H1 (cell line): ENCODE results near the gene MRTFB. TPM values are rescaled to one million over a fixed set of nuclear protein-coding genes. Genes with fewer than 3 reads are reported as not detected.

Source experiments
- CTCF ChIA-PET: fragments of 300-600 bp; sonication (Branson Sonifier 250); formaldehyde crosslinking; loops from one replicate; lab custom pipeline; 2021; ENCODE audit not compliant: partially characterized antibody; lab: Charles Lee
- POLR2A ChIA-PET: fragments of 300-600 bp; sonication (Branson Sonifier 250); formaldehyde crosslinking; loops from one replicate; lab custom pipeline; 2021; ENCODE audit warnings: inconsistent platforms; ENCODE audit not compliant: partially characterized antibody; lab: Charles Lee
- DNase-seq, 2 experiments: peaks; one replicate each; pipeline versions ENCODE4 v3.0.0 to v3.0.0-alpha.2; 2010 to 2022; ENCODE audit warnings: low spot score in 2 of 2, low read depth in 1 of 2, mixed read lengths in 1 of 2
- FAIRE-seq: peaks from 2 replicates; lab custom pipeline; 2011; peaks lifted over from hg19 to GRCh38; lab: Jason Lieb, UNC
- H2AFZ ChIP-seq: 2 replicates; pipeline ENCODE4 v1.8.1; 2012; ENCODE audit warnings: low read length, inconsistent platforms
- H2AK5ac ChIP-seq: 2 replicates; pipeline ENCODE4 v1.6.1; 2013; ENCODE audit warnings: low read depth, low read length
- H2BK120ac ChIP-seq: replicated peaks from 2 replicates; pipeline ENCODE3; 2013; ENCODE audit warnings: low read depth, low read length, inconsistent platforms
- H2BK12ac ChIP-seq: 2 replicates; pipeline ENCODE4 v1.6.1; 2013; ENCODE audit warnings: low read depth, low read length
- H2BK15ac ChIP-seq: 2 replicates; pipeline ENCODE4 v1.6.1; 2013; ENCODE audit warnings: low read length
- H2BK20ac ChIP-seq: 2 replicates; pipeline ENCODE4 v1.6.1; 2013; ENCODE audit warnings: low read length
- H2BK5ac ChIP-seq: 2 replicates; pipeline ENCODE4 v1.6.1; 2013; ENCODE audit warnings: low read depth, low read length
- H3K14ac ChIP-seq: 2 replicates; pipeline ENCODE4 v1.6.1; 2013; ENCODE audit warnings: inconsistent platforms; ENCODE audit not compliant: insufficient read length
- H3K18ac ChIP-seq: 2 replicates; pipeline ENCODE4 v1.6.1; 2013; ENCODE audit warnings: low read length; ENCODE audit errors: extremely low read depth
- H3K23ac ChIP-seq: 2 replicates; pipeline ENCODE4 v1.6.1; 2013; ENCODE audit warnings: inconsistent platforms; ENCODE audit not compliant: insufficient read length
- H3K23me2 ChIP-seq: 2 replicates; pipeline ENCODE4 v1.6.1; 2013; ENCODE audit warnings: low read depth, low read length
- H3K27ac ChIP-seq: 2 replicates; pipeline ENCODE4 v1.6.1; 2011; ENCODE audit warnings: low read depth, low read length, inconsistent platforms
- H3K27me3 ChIP-seq, 4 experiments: replicated peaks in 1 of 4; 1 replicate in 1 of 4; 2 replicates in 3 of 4; pipeline versions ENCODE4 v1.6.1 to v1.8.1; 2011 to 2013; ENCODE audit warnings: low read length in 3 of 4, mild to moderate bottlenecking in 3 of 4, inconsistent platforms in 2 of 4, mixed read lengths in 2 of 4, moderate library complexity in 1 of 4; ENCODE audit not compliant: control insufficient read depth in 3 of 4, insufficient read depth in 3 of 4; ENCODE audit errors: extremely low read depth in 1 of 4
- H3K36me3 ChIP-seq, 4 experiments: 2 replicates each; pipeline versions ENCODE4 v1.6.1 to v1.8.1; 2011 to 2013; ENCODE audit warnings: mild to moderate bottlenecking in 4 of 4, low read length in 3 of 4, moderate library complexity in 2 of 4, control low read depth in 1 of 4, inconsistent platforms in 1 of 4; ENCODE audit not compliant: insufficient read depth in 4 of 4, control insufficient read depth in 2 of 4
- H3K4ac ChIP-seq: replicated peaks from 2 replicates; pipeline ENCODE3; 2013; ENCODE audit warnings: low read length, low read depth, mixed read lengths, inconsistent platforms; ENCODE audit not compliant: insufficient read length
- H3K4me1 ChIP-seq, 4 experiments: replicated peaks in 1 of 4; 1 replicate in 1 of 4; 2 replicates in 3 of 4; pipeline versions ENCODE4 v1.6.1 to v1.8.1; 2011 to 2013; ENCODE audit warnings: low read length in 3 of 4, inconsistent platforms in 2 of 4, mixed read lengths in 1 of 4; ENCODE audit not compliant: insufficient read depth in 4 of 4, control insufficient read depth in 3 of 4
- H3K4me2 ChIP-seq, 2 experiments: 2 replicates each; pipeline versions ENCODE4 v1.6.1 to v1.8.1; 2011 to 2013; ENCODE audit warnings: low read depth in 2 of 2, low read length in 2 of 2, control low read depth in 1 of 2, inconsistent platforms in 1 of 2, mild to moderate bottlenecking in 1 of 2; ENCODE audit not compliant: insufficient read depth in 1 of 2
- H3K4me3 ChIP-seq, 4 experiments: fragments of 200-600, 300-600 bp in 1 of 4; sonication (generic), shearing (Covaris generic), sonication (Bioruptor Twin) in 1 of 4; 2 replicates each; pipeline versions ENCODE4 v1.5.1 to v1.8.1; 2011 to 2016; ENCODE audit warnings: low read length in 4 of 4, low read depth in 3 of 4, control low read depth in 2 of 4, inconsistent platforms in 2 of 4, mild to moderate bottlenecking in 2 of 4, mixed read lengths in 1 of 4, moderate library complexity in 1 of 4; ENCODE audit not compliant: insufficient read depth in 2 of 4; ENCODE audit errors: extremely low read depth in 1 of 4
- H3K56ac ChIP-seq: replicated peaks from 2 replicates; pipeline ENCODE3; 2013; ENCODE audit warnings: low read depth, mild to moderate bottlenecking, mixed read lengths, low read length, inconsistent platforms; ENCODE audit not compliant: insufficient read length
- H3K79me1 ChIP-seq: 2 replicates; pipeline ENCODE4 v1.6.1; 2013; ENCODE audit warnings: low read depth, low read length, control low read depth
- H3K79me2 ChIP-seq, 2 experiments: 2 replicates each; pipeline versions ENCODE4 v1.6.1 to v1.8.1; 2012 to 2013; ENCODE audit warnings: low read length in 2 of 2, mild to moderate bottlenecking in 2 of 2, inconsistent platforms in 1 of 2; ENCODE audit not compliant: insufficient read depth in 2 of 2, control insufficient read depth in 1 of 2
- H3K9ac ChIP-seq, 4 experiments: replicated peaks in 1 of 4; 1 replicate in 1 of 4; 2 replicates in 3 of 4; pipeline versions ENCODE4 v1.6.1 to v1.8.1; 2011 to 2013; ENCODE audit warnings: low read depth in 3 of 4, low read length in 3 of 4, control low read depth in 2 of 4, mild to moderate bottlenecking in 2 of 4, moderate library complexity in 2 of 4, inconsistent platforms in 1 of 4; ENCODE audit errors: extremely low read depth in 1 of 4
- H3K9me3 ChIP-seq, 2 experiments: 2 replicates each; pipeline versions ENCODE4 v1.6.1 to v1.8.1; 2012 to 2013; ENCODE audit warnings: mild to moderate bottlenecking in 2 of 2, moderate library complexity in 2 of 2, control low read depth in 1 of 2, inconsistent platforms in 1 of 2, low read depth in 1 of 2, low read length in 1 of 2, mixed read lengths in 1 of 2; ENCODE audit not compliant: insufficient read depth in 2 of 2
- H4K20me1 ChIP-seq, 2 experiments: replicated peaks in 1 of 2; 2 replicates each; pipeline versions ENCODE3 to v1.8.1; 2011 to 2013; ENCODE audit warnings: inconsistent platforms in 2 of 2, low read length in 2 of 2, mild to moderate bottlenecking in 1 of 2; ENCODE audit not compliant: insufficient read depth in 2 of 2, control insufficient read depth in 1 of 2
- H4K5ac ChIP-seq: 2 replicates; pipeline ENCODE4 v1.6.1; 2013; ENCODE audit warnings: low read length, low read depth, mixed read lengths, inconsistent platforms; ENCODE audit not compliant: insufficient read length
- H4K8ac ChIP-seq: 2 replicates; pipeline ENCODE4 v1.8.0; 2013; ENCODE audit warnings: mild to moderate bottlenecking, moderate library complexity, low read length, inconsistent platforms; ENCODE audit not compliant: insufficient read depth; ENCODE audit errors: extremely low read depth
- H4K91ac ChIP-seq: replicated peaks from 2 replicates; pipeline ENCODE3; 2013; ENCODE audit warnings: low read length, mixed read lengths, inconsistent platforms; ENCODE audit not compliant: insufficient read length
- CEBPB ChIP-seq: IDR thresholded peaks from 2 replicates; pipeline ENCODE4 v1.6.1; 2012; ENCODE audit warnings: low read depth, low read length
- E2F6 ChIP-seq: IDR thresholded peaks from 2 replicates; pipeline ENCODE4 v1.6.1; 2012; ENCODE audit warnings: inconsistent platforms
- RBBP5 ChIP-seq: IDR thresholded peaks from 2 replicates; pipeline ENCODE4 v1.7.1; 2012; ENCODE audit warnings: low read depth, mild to moderate bottlenecking, inconsistent platforms, low read length, moderate library complexity, borderline replicate concordance
- SIN3A ChIP-seq, 2 experiments: IDR thresholded peaks in 1 of 2; conservative IDR thresholded peaks in 1 of 2; 2 replicates each; pipeline ENCODE4 v1.6.1; 2011 to 2012; ENCODE audit warnings: low read length in 2 of 2, improper control_type of control experiment in 1 of 2, low read depth in 1 of 2, mild to moderate bottlenecking in 1 of 2
- SIRT6 ChIP-seq: IDR thresholded peaks from one replicate; pipeline ENCODE4 v1.7.1; 2012; ENCODE audit warnings: low read length, inconsistent platforms
- SIX5 ChIP-seq: IDR thresholded peaks from 2 replicates; pipeline ENCODE4 v1.6.1; 2011; ENCODE audit warnings: mild to moderate bottlenecking, low read depth, low read length
- TBP ChIP-seq: IDR thresholded peaks from 2 replicates; pipeline ENCODE4 v1.6.1; 2011; ENCODE audit warnings: low read depth, low read length, improper control_type of control experiment
- WGBS, 2 experiments: shearing (Covaris generic) in 1 of 2; methylation state at CpG; one replicate each; pipeline versions ENCODE4 v1.1.6 to v1.1.7; 2013 to 2015; ENCODE audit warnings: low lambda C conversion rate in 2 of 2, mixed read lengths in 2 of 2, inconsistent platforms in 1 of 2, low coverage in 1 of 2, missing lambda C conversion rate in 1 of 2; ENCODE audit not compliant: insufficient replicate concordance in 2 of 2, insufficient coverage in 1 of 2, insufficient read length in 1 of 2; ENCODE audit errors: extremely low coverage in 1 of 2, missing lambda C conversion rate in 1 of 2; 5-methylcytosine and 5-hydroxymethylcytosine counted together
- polyA plus RNA-seq, 7 experiments: library from polyadenylated mRNA; depleted of rRNA in 3 of 7; stranded (reverse) in 5 of 7; unstranded in 2 of 7; fragments of >200 nt in 5 of 7; fragments of 200-250 nt in 2 of 7; gene quantifications; 1 replicate in 5 of 7; 2 replicates in 1 of 7; 4 replicates in 1 of 7; pipeline versions ENCODE4 v1.2.1 to v1.2.3, GENCODE V29; 2011 to 2013; ENCODE audit warnings: missing spikeins in 2 of 7, mixed read lengths in 2 of 7
- total RNA-seq: library from RNA; stranded (reverse); fragmentation: NEBNext Ultra II Directional; extraction: Animal tissue kit (Norgen Biotek cat#: 25700); gene quantifications from 2 replicates; pipeline ENCODE4 v1.2.1, GENCODE V29; 2021

MRTFB gene
- total and polyA plus RNA-seq, 2 of the 8 experiments (the other 6 are each of a cell fraction or from before 2014, with no cell fraction given): 13.5 to 34.9 TPM

- Histone ChIP-seq H2AK5ac (no peak overlapping the region), H3K4me3 (no peak overlapping the region), H3K9me3 (no peaks in the 10 kb centered on the region), H2BK5ac (no peak overlapping the region), H3K4me1 (0 out of 7 replicates have a peak, but pooled peaks cover 0 to 3% (median 0%) of the 10 kb centered on the region in 4 experiments), H3K27me3 (no peaks in the 10 kb centered on the region), H3K79me1 (no peaks in the 10 kb centered on the region; the same call in 1 of the 2 replicates), H4K20me1 (peaks cover 0 to 4% of the 10 kb centered on the region in 2 experiments), H2BK120ac (no peak overlapping the region), H2BK15ac (no peak overlapping the region), H2BK12ac (no peak overlapping the region), H2BK20ac (no peak overlapping the region), H3K36me3 (no peaks in the 10 kb centered on the region), H3K18ac (no peak overlapping the region), H3K23ac (no peak overlapping the region), H2AFZ (no peak overlapping the region), H3K4me2 (no peak overlapping the region), H3K56ac (no peak overlapping the region), H3K9ac (no peak overlapping the region), H4K5ac (no peak overlapping the region), H3K14ac (no peak overlapping the region), H3K23me2 (no peaks in the 10 kb centered on the region), H4K91ac (no peak overlapping the region), H3K79me2 (no peaks in the 10 kb centered on the region), H4K8ac (no peak overlapping the region), H3K4ac (no peak overlapping the region), H3K27ac (no peak overlapping the region)
- POLR2A ChIA-PET: no interaction called here
- CTCF ChIA-PET: no interaction called here
- DNase-seq: no peak
- no peak for FAIRE-seq
- 86% methylated on average over 1 of the region's 1 CpG; no CpG with 5 or more reads in 1 of the 2 experiments for WGBS, 2 experiments
- no peak for TF ChIP-seq TBP
- TF ChIP-seq SIN3A (conservative IDR thresholded peaks at IDR 0.05 in 1 of 2, IDR thresholded peaks at IDR 0.05 in 1 of 2; ENCODE audit: low read depth in 1 of 2, low read length in 2 of 2): no peak
- no peak for TF ChIP-seq RBBP5
- TF ChIP-seq CEBPB: no peak
- no peak for TF ChIP-seq SIRT6
- no peak for TF ChIP-seq E2F6
- no peak for TF ChIP-seq SIX5
These were observed 108.0 kb downstream of the MRTFB start for GRCh38 chr16:14179116-14179515.
